PC-9 (cell line): ENCODE data around the gene SEPTIN11. TPM values are rescaled to one million over a fixed set of nuclear protein-coding genes. Genes with fewer than 3 reads are reported as not detected.

Experiments used
- BruUV-seq: library from RNA; stranded (reverse); fragments of 400-500 nt; replicated peaks from 2 replicates; lab custom pipeline; 2021; lab: Mats Ljungman, UMichigan
- CTCF ChIA-PET: fragments of 300-600 bp; sonication (Branson Sonifier 250); formaldehyde crosslinking; loops from one replicate; lab custom pipeline; 2022; ENCODE audit warnings: antibody characterized with exemption; lab: Charles Lee
- POLR2A ChIA-PET: fragments of 300-600 bp; sonication (Branson Sonifier 250); formaldehyde crosslinking; loops from one replicate; lab custom pipeline; 2022; ENCODE audit warnings: antibody characterized with exemption; ENCODE audit not compliant: unreplicated experiment; lab: Charles Lee
- DNase-seq, 2 experiments: peaks; one replicate each; pipeline versions ENCODE4 v3.0.0 to v3.0.0-alpha.2; 2015 to 2022; ENCODE audit warnings: mixed read lengths in 1 of 2
- H2AFZ ChIP-seq: fragments of 200-600 bp; sonication (generic); 2 replicates; pipeline ENCODE4 v1.8.1; 2017; ENCODE audit warnings: antibody characterized with exemption
- H3F3A ChIP-seq: fragments of 200-600 bp; sonication (generic); 2 replicates; pipeline ENCODE4 v1.8.1; 2017; ENCODE audit warnings: antibody characterized with exemption, mild to moderate bottlenecking, low read depth; ENCODE audit not compliant: insufficient read depth
- H3K27ac ChIP-seq: fragments of 200-600 bp; sonication (generic); 2 replicates; pipeline ENCODE4 v1.6.1; 2016; ENCODE audit warnings: mixed run types
- H3K27me3 ChIP-seq: fragments of 200-600 bp; sonication (generic); 2 replicates; pipeline ENCODE4 v1.6.1; 2016; ENCODE audit warnings: low read depth, mixed run types; ENCODE audit not compliant: insufficient read depth
- H3K36me3 ChIP-seq: fragments of 200-600 bp; sonication (generic); 2 replicates; pipeline ENCODE4 v1.6.1; 2016; ENCODE audit warnings: low read depth, mixed run types
- H3K4me1 ChIP-seq: fragments of 200-600 bp; sonication (generic); replicated peaks from 2 replicates; pipeline ENCODE4 v1.6.1; 2016; ENCODE audit warnings: mixed run types; ENCODE audit not compliant: insufficient read depth
- H3K4me2 ChIP-seq: fragments of 200-600 bp; sonication (generic); 2 replicates; pipeline ENCODE4 v1.6.1; 2017; ENCODE audit warnings: mixed run types
- H3K4me3 ChIP-seq: fragments of 200-600 bp; sonication (generic); 2 replicates; pipeline ENCODE4 v1.6.1; 2016; ENCODE audit warnings: mixed run types
- H3K79me2 ChIP-seq: fragments of 200-600 bp; sonication (generic); 2 replicates; pipeline ENCODE4 v1.6.1; 2017; ENCODE audit warnings: low read depth, mixed run types
- H3K9me2 ChIP-seq: fragments of 200-600 bp; sonication (generic); 2 replicates; pipeline ENCODE4 v1.8.1; 2017; ENCODE audit warnings: mild to moderate bottlenecking; ENCODE audit not compliant: insufficient read depth
- H3K9me3 ChIP-seq: fragments of 200-600 bp; sonication (generic); 2 replicates; pipeline ENCODE4 v1.8.1; 2016; ENCODE audit warnings: low read depth; ENCODE audit not compliant: insufficient read depth
- H4K20me1 ChIP-seq: fragments of 200-600 bp; sonication (generic); 2 replicates; pipeline ENCODE4 v1.8.1; 2017; ENCODE audit not compliant: insufficient read depth
- EZH2 ChIP-seq: fragments of 200-600 bp; sonication (generic); IDR thresholded peaks from 2 replicates; pipeline ENCODE4 v1.8.0; 2017; ENCODE audit warnings: antibody characterized with exemption, low read depth
- intact Hi-C: fragments of 100-400 bp; cut with micrococcal nuclease; formaldehyde crosslinking; loops from one replicate; pipeline ENCODE4 v1.10.0; 2022; ENCODE audit not compliant: unreplicated experiment
- total RNA-seq: library from RNA; stranded (reverse); gene quantifications from 2 replicates; pipeline ENCODE4 v1.2.3, GENCODE V29; 2021
- TF ChIP-seq, protein P1 (sequence below): fragments of 200-600 bp; sonication (generic); conservative IDR thresholded peaks from 2 replicates; pipeline ENCODE4 v1.6.1; 2017; ENCODE audit warnings: mixed run types, antibody characterized with exemption, mild to moderate bottlenecking, moderate library complexity

SEPTIN11 gene
- total RNA-seq, 1 experiment from 2014 or later = 48.1 TPM

DNA sequence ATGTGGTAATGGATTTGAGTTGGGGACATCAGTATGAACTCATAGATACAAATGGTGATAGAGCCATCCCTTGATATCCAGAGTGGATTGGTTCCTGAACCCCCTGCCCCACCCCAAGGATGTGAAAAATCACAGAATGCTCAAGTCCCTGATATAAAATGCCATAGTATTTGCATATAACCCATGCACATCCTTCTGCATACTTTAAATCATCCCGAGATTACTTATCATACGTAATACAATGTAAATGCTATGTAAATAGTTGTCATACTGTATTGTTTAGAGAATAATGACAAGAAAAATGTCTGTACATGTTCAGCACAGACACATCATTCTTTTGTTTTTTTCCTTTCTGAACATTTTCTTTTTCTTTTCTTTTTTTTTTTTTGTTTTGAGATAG is 18.9 kb upstream of the SEPTIN11 start:
- Histone ChIP-seq H3K4me2 (no peak overlapping the region), H3K27me3 (no peaks in the 10 kb centered on the region), H4K20me1 (no peaks in the 10 kb centered on the region), H3K9me2 (no peaks in the 10 kb centered on the region), H3K36me3 (no peaks in the 10 kb centered on the region), H3K27ac (no peak overlapping the region), H2AFZ (no peak overlapping the region), H3K9me3 (no peaks in the 10 kb centered on the region), H3K4me3 (no peak overlapping the region), H3K79me2 (no peaks in the 10 kb centered on the region), H3F3A (no peaks in the 10 kb centered on the region), H3K4me1 (no peaks in the 10 kb centered on the region)
- no peak for DNase-seq
- CTCF ChIA-PET = no interaction called here
- POLR2A ChIA-PET = no interaction called here
- intact Hi-C loops = no loop called here
- no peak for TF ChIP-seq EZH2
- TF ChIP-seq, protein P1, sequence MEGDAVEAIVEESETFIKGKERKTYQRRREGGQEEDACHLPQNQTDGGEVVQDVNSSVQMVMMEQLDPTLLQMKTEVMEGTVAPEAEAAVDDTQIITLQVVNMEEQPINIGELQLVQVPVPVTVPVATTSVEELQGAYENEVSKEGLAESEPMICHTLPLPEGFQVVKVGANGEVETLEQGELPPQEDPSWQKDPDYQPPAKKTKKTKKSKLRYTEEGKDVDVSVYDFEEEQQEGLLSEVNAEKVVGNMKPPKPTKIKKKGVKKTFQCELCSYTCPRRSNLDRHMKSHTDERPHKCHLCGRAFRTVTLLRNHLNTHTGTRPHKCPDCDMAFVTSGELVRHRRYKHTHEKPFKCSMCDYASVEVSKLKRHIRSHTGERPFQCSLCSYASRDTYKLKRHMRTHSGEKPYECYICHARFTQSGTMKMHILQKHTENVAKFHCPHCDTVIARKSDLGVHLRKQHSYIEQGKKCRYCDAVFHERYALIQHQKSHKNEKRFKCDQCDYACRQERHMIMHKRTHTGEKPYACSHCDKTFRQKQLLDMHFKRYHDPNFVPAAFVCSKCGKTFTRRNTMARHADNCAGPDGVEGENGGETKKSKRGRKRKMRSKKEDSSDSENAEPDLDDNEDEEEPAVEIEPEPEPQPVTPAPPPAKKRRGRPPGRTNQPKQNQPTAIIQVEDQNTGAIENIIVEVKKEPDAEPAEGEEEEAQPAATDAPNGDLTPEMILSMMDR = no peak
- no TSS peak for BruUV-seq

GRCh38 chr4:76931087-76931486 is 18.5 kb upstream of the SEPTIN11 start:
- H3K79me2 ChIP-seq = no peaks in the 10 kb centered on the region
- no peaks in the 10 kb centered on the region for H3K36me3 ChIP-seq
- BruUV-seq = no TSS peak
- H3K4me1 ChIP-seq = no peaks in the 10 kb centered on the region
- no peak for DNase-seq
- H2AFZ ChIP-seq = no peak overlapping the region
- ChIA-PET CTCF (no interaction called here), POLR2A (no interaction called here)
- no peaks in the 10 kb centered on the region for H3K9me3 ChIP-seq
- H3F3A ChIP-seq = no peaks in the 10 kb centered on the region
- H3K27me3 ChIP-seq = no peaks in the 10 kb centered on the region
- H3K4me2 ChIP-seq = no peak overlapping the region
- H3K4me3 ChIP-seq = no peak overlapping the region
- H3K9me2 ChIP-seq = no peaks in the 10 kb centered on the region
- no peak overlapping the region for H3K27ac ChIP-seq
- no peak for TF ChIP-seq EZH2
- TF ChIP-seq, protein P1 = no peak
- no peaks in the 10 kb centered on the region for H4K20me1 ChIP-seq
- intact Hi-C loops = no loop called here

- H3K4me1 ChIP-seq = no peaks in the 10 kb centered on the region
- no peaks in the 10 kb centered on the region for H3F3A ChIP-seq
- intact Hi-C loops = no loop called here
- no peaks in the 10 kb centered on the region for H3K79me2 ChIP-seq
- no peak overlapping the region for H3K27ac ChIP-seq
- no peaks in the 10 kb centered on the region for H3K27me3 ChIP-seq
- CTCF ChIA-PET = no interaction called here
- POLR2A ChIA-PET = no interaction called here
- no TSS peak for BruUV-seq
- no peaks in the 10 kb centered on the region for H3K9me3 ChIP-seq
- no peaks in the 10 kb centered on the region for H3K36me3 ChIP-seq
- H3K9me2 ChIP-seq = no peaks in the 10 kb centered on the region
- no peak overlapping the region for H3K4me2 ChIP-seq
- H4K20me1 ChIP-seq = no peaks in the 10 kb centered on the region
- DNase-seq = no peak
- no peak overlapping the region for H2AFZ ChIP-seq
- H3K4me3 ChIP-seq = no peak overlapping the region
- TF ChIP-seq EZH2 = no peak
- TF ChIP-seq, protein P1 = no peak
Observed at GRCh38 chr4:76931576-76932276, 17.8 kb upstream of the SEPTIN11 start.
